HG03442 (cell line): Measurements from ENCODE around the gene LRP11.
"Not testable (repeated sequence)": the region's sequence is repeated elsewhere in the genome, so short reads cannot be mapped to it uniquely, and the experiment has no call there.

Experiments
- ATAC-seq: cut with Tn5 transposase; IDR thresholded peaks from one replicate; pipeline ENCODE4 v1.9.1; 2021; ENCODE audit warnings: mild to moderate bottlenecking, moderate library complexity; ENCODE audit not compliant: unreplicated experiment

The LRP11 gene

GRCh38 chr6:149863698-149864577, at the start of gene LRP11:
TSS of gene LRP11 (minus strand) at chr6:149864359. CDS start at chr6:149864020, 339 bp downstream.
- ATAC-seq = peak; percentile 83

- no peak for ATAC-seq
Observed at GRCh38 chr6:149913540-149914240, 49.5 kb upstream of the LRP11 start.

GRCh38 chr6:149913085-149913484, 48.9 kb upstream of the LRP11 start:
- no peak for ATAC-seq

GRCh38 chr6:149912680-149913079, 48.5 kb upstream of the LRP11 start:
- ATAC-seq = not testable (repeated sequence)

GRCh38 chr6:149910721-149911151, 46.6 kb upstream of the LRP11 start:
- ATAC-seq = no peak

- no peak for ATAC-seq
Observed at GRCh38 chr6:149909701-149910470, 45.7 kb upstream of the LRP11 start.

- not testable (repeated sequence) for ATAC-seq
Observed at GRCh38 chr6:149908480-149908879, 44.3 kb upstream of the LRP11 start.

GRCh38 chr6:149907317-149907716, 43.2 kb upstream of the LRP11 start:
- no peak for ATAC-seq

- no peak for ATAC-seq
Observed at GRCh38 chr6:149906405-149906804, 42.2 kb upstream of the LRP11 start.

- no peak for ATAC-seq
Observed at GRCh38 chr6:149905911-149906371, 41.8 kb upstream of the LRP11 start.

- ATAC-seq = no peak
Observed at GRCh38 chr6:149905371-149905910, 41.3 kb upstream of the LRP11 start.

- no peak for ATAC-seq
Observed at GRCh38 chr6:149904661-149905370, 40.7 kb upstream of the LRP11 start.

- ATAC-seq = no peak
Observed at GRCh38 chr6:149903938-149904611, 39.9 kb upstream of the LRP11 start.

GRCh38 chr6:149901444-149902140, 37.4 kb upstream of the LRP11 start:
- ATAC-seq = no peak

- ATAC-seq = no peak
Observed at GRCh38 chr6:149900620-149901443, 36.7 kb upstream of the LRP11 start.

GRCh38 chr6:149899926-149900619, 35.9 kb upstream of the LRP11 start:
- no peak for ATAC-seq

- ATAC-seq = no peak
Observed at GRCh38 chr6:149899486-149899885, 35.3 kb upstream of the LRP11 start.

- no peak for ATAC-seq
Observed at GRCh38 chr6:149898966-149899365, 34.8 kb upstream of the LRP11 start.
